Hepatocyte (in vitro differentiated cells): ENCODE results near the gene CPNE6. TPM values are rescaled to one million over a fixed set of nuclear protein-coding genes. Genes with fewer than 3 reads are reported as not detected.

Experiments used
- DNase-seq: peaks from one replicate; pipeline ENCODE4 v3.0.0-alpha.2; 2016; ENCODE audit warnings: low spot score
- H2AFZ ChIP-seq: fragments of 200-600 bp; sonication (generic); 2 replicates; pipeline ENCODE4 v1.6.0; 2016; ENCODE audit warnings: antibody characterized with exemption, mild to moderate bottlenecking
- H3K27ac ChIP-seq: fragments of 200-600 bp; sonication (generic); 2 replicates; pipeline ENCODE4 v1.5.1; 2016; ENCODE audit warnings: mild to moderate bottlenecking
- H3K27me3 ChIP-seq: fragments of 200-600 bp; sonication (generic); 2 replicates; pipeline ENCODE4 v1.6.1; 2016
- H3K36me3 ChIP-seq: fragments of 200-600 bp; sonication (generic); replicated peaks from 2 replicates; pipeline ENCODE4 v1.5.1; 2016; ENCODE audit warnings: low read depth; ENCODE audit not compliant: insufficient read depth
- H3K4me1 ChIP-seq: fragments of 200-600 bp; sonication (generic); 2 replicates; pipeline ENCODE4 v1.5.1; 2016; ENCODE audit warnings: mild to moderate bottlenecking, moderate library complexity; ENCODE audit not compliant: insufficient read depth
- H3K4me2 ChIP-seq: fragments of 200-600 bp; sonication (generic); 2 replicates; pipeline ENCODE4 v1.6.0; 2016
- H3K4me3 ChIP-seq: fragments of 200-600 bp; sonication (generic); 2 replicates; pipeline ENCODE4 v1.5.1; 2016; ENCODE audit warnings: mild to moderate bottlenecking
- H3K79me2 ChIP-seq: fragments of 200-600 bp; sonication (generic); 2 replicates; pipeline ENCODE4 v1.6.0; 2017; ENCODE audit warnings: mild to moderate bottlenecking
- H3K9me2 ChIP-seq: fragments of 200-600 bp; sonication (generic); replicated peaks from 2 replicates; pipeline ENCODE4 v1.6.0; 2017; ENCODE audit warnings: mild to moderate bottlenecking; ENCODE audit not compliant: insufficient read depth
- H3K9me3 ChIP-seq: fragments of 200-600 bp; sonication (generic); 2 replicates; pipeline ENCODE4 v1.5.1; 2016; ENCODE audit warnings: low read depth, mild to moderate bottlenecking
- H4K20me1 ChIP-seq: fragments of 200-600 bp; sonication (generic); 2 replicates; pipeline ENCODE4 v1.6.0; 2016; ENCODE audit warnings: mild to moderate bottlenecking; ENCODE audit not compliant: insufficient read depth, poor library complexity, severe bottlenecking
- CTCF ChIP-seq: fragments of 200-600 bp; sonication (generic); IDR thresholded peaks from 2 replicates; pipeline ENCODE4 v1.5.1; 2016; ENCODE audit warnings: antibody characterized with exemption, mild to moderate bottlenecking; ENCODE audit not compliant: poor library complexity
- EZH2 ChIP-seq: fragments of 200-600 bp; sonication (generic); IDR thresholded peaks from 2 replicates; pipeline ENCODE4 v1.6.1; 2016; ENCODE audit warnings: antibody characterized with exemption, mild to moderate bottlenecking, borderline replicate concordance
- EZH2phosphoT487 ChIP-seq: fragments of 200-600 bp; sonication (generic); IDR thresholded peaks from one replicate; pipeline ENCODE4 v1.6.1; 2018; ENCODE audit warnings: antibody characterized with exemption, mild to moderate bottlenecking, low read depth, moderate library complexity; ENCODE audit not compliant: unreplicated experiment, severe bottlenecking
- WGBS: methylation state at CpG from one replicate; pipeline ENCODE4 v1.1.6; 2016; ENCODE audit warnings: low lambda C conversion rate; ENCODE audit errors: missing lambda C conversion rate; 5-methylcytosine and 5-hydroxymethylcytosine counted together
- polyA plus RNA-seq: library from polyadenylated mRNA; unstranded; fragments of >200 nt; fragmentation: Nextera tagmentation; extraction: Ambion mirVana; gene quantifications from 2 replicates; pipeline ENCODE4 v1.2.1, GENCODE V29; 2016
- total RNA-seq: library from RNA; depleted of rRNA; stranded (reverse); fragments of >200 nt; gene quantifications from 2 replicates; pipeline ENCODE4 v1.2.3, GENCODE V29; 2014

The CPNE6 gene
- total and polyA plus RNA-seq, 2 experiments from 2014 or later: not detected

GRCh38 chr14:24127673-24128072 lies 56.3 kb downstream of the CPNE6 start:
- Histone ChIP-seq H3K4me2 (no peak overlapping the region), H3K36me3 (no peaks in the 10 kb centered on the region), H3K4me1 (no peaks in the 10 kb centered on the region), H3K79me2 (no peaks in the 10 kb centered on the region), H3K27ac (no peak overlapping the region), H3K4me3 (no peak overlapping the region), H2AFZ (no peak overlapping the region), H3K9me3 (no peaks in the 10 kb centered on the region), H3K9me2 (no peaks in the 10 kb centered on the region), H4K20me1 (no peaks in the 10 kb centered on the region), H3K27me3 (no peaks in the 10 kb centered on the region)
- DNase-seq: no peak
- no peak for TF ChIP-seq EZH2phosphoT487
- no peak for TF ChIP-seq CTCF
- no peak for TF ChIP-seq EZH2
- WGBS: 88% methylated on average over 2 of the region's 2 CpGs

Other genes with a start within 250 kb of the CPNE6 start
- gene DHRS4, start 117.8 kb upstream of the CPNE6 start, total RNA-seq: 26.5 and 38.3 TPM in 2 replicates
- 41.3 and 47.4 TPM in 2 replicates for gene DHRS4, start 117.8 kb upstream of the CPNE6 start, polyA plus RNA-seq
- gene DHRS4L2, start 82.6 kb upstream of the CPNE6 start, total RNA-seq: 14.6 and 15.2 TPM in 2 replicates
- 22.6 and 28.4 TPM in 2 replicates for gene DHRS4L2, start 82.6 kb upstream of the CPNE6 start, polyA plus RNA-seq
- 0.37 and 0.40 TPM in 2 replicates for gene CARMIL3, start 19.6 kb upstream of the CPNE6 start, total RNA-seq
- gene CARMIL3, start 19.6 kb upstream of the CPNE6 start, polyA plus RNA-seq: 0.46 TPM in 1 of 2 replicates, not detected in the other
- gene PCK2, start 22.7 kb downstream of the CPNE6 start, total RNA-seq: 68.7 and 76.5 TPM in 2 replicates
- gene PCK2, start 22.7 kb downstream of the CPNE6 start, polyA plus RNA-seq: 75.0 and 88.8 TPM in 2 replicates
- gene DCAF11, start 43.2 kb downstream of the CPNE6 start, total RNA-seq: 78.9 and 85.4 TPM in 2 replicates
- 50.3 and 55.6 TPM in 2 replicates for gene DCAF11, start 43.2 kb downstream of the CPNE6 start, polyA plus RNA-seq
- gene NRL, start 43.4 kb downstream of the CPNE6 start, total RNA-seq: 1.2 and 4.8 TPM in 2 replicates
- gene NRL, start 43.4 kb downstream of the CPNE6 start, polyA plus RNA-seq: 2.4 and 3.3 TPM in 2 replicates
- 0.24 and 1.0 TPM in 2 replicates for gene FITM1, start 59.1 kb downstream of the CPNE6 start, total RNA-seq
- 0.62 and 2.2 TPM in 2 replicates for gene FITM1, start 59.1 kb downstream of the CPNE6 start, polyA plus RNA-seq
- 123 and 134 TPM in 2 replicates for gene PSME1, start 64.6 kb downstream of the CPNE6 start, total RNA-seq
- 202 and 238 TPM in 2 replicates for gene PSME1, start 64.6 kb downstream of the CPNE6 start, polyA plus RNA-seq
- 13.8 TPM in 2 replicates for gene EMC9, start 70.0 kb downstream of the CPNE6 start, total RNA-seq
- 32.2 and 34.1 TPM in 2 replicates for gene EMC9, start 70.0 kb downstream of the CPNE6 start, polyA plus RNA-seq
- 62.7 and 75.5 TPM in 2 replicates for gene PSME2, start 75.0 kb downstream of the CPNE6 start, total RNA-seq
- 178 and 189 TPM in 2 replicates for gene PSME2, start 75.0 kb downstream of the CPNE6 start, polyA plus RNA-seq
- gene RNF31, start 75.9 kb downstream of the CPNE6 start, total RNA-seq: 27.8 and 35.0 TPM in 2 replicates
- gene RNF31, start 75.9 kb downstream of the CPNE6 start, polyA plus RNA-seq: 27.3 and 29.7 TPM in 2 replicates
- 33.7 and 42.7 TPM in 2 replicates for gene IRF9, start 89.7 kb downstream of the CPNE6 start, total RNA-seq
- 66.9 and 79.5 TPM in 2 replicates for gene IRF9, start 89.7 kb downstream of the CPNE6 start, polyA plus RNA-seq
- 28.5 and 44.8 TPM in 2 replicates for gene REC8, start 100.5 kb downstream of the CPNE6 start, total RNA-seq
- 170 and 193 TPM in 2 replicates for gene REC8, start 100.5 kb downstream of the CPNE6 start, polyA plus RNA-seq
- 18.7 and 19.5 TPM in 2 replicates for gene IPO4, start 117.3 kb downstream of the CPNE6 start, total RNA-seq
- 19.0 and 26.4 TPM in 2 replicates for gene IPO4, start 117.3 kb downstream of the CPNE6 start, polyA plus RNA-seq
- gene TM9SF1, start 123.9 kb downstream of the CPNE6 start, total RNA-seq: 68.1 and 75.4 TPM in 2 replicates
- gene TM9SF1, start 123.9 kb downstream of the CPNE6 start, polyA plus RNA-seq: 84.0 and 86.1 TPM in 2 replicates
- gene TSSK4, start 134.1 kb downstream of the CPNE6 start, total RNA-seq: 0.84 TPM in 1 of 2 replicates, not detected in the other
- 0.74 and 1.4 TPM in 2 replicates for gene TSSK4, start 134.1 kb downstream of the CPNE6 start, polyA plus RNA-seq
- gene CHMP4A, start 141.9 kb downstream of the CPNE6 start, total RNA-seq: 25.6 and 40.8 TPM in 2 replicates
- 73.6 and 106 TPM in 2 replicates for gene CHMP4A, start 141.9 kb downstream of the CPNE6 start, polyA plus RNA-seq
- 8.0 and 12.2 TPM in 2 replicates for gene MDP1, start 144.5 kb downstream of the CPNE6 start, total RNA-seq
- gene MDP1, start 144.5 kb downstream of the CPNE6 start, polyA plus RNA-seq: 16.1 and 20.9 TPM in 2 replicates
- gene NEDD8, start 160.8 kb downstream of the CPNE6 start, total RNA-seq: 158 and 162 TPM in 2 replicates
- 326 TPM in 2 replicates for gene NEDD8, start 160.8 kb downstream of the CPNE6 start, polyA plus RNA-seq
- gene GMPR2, start 161.4 kb downstream of the CPNE6 start, total RNA-seq: 70.2 and 83.4 TPM in 2 replicates
- 62.4 and 69.6 TPM in 2 replicates for gene GMPR2, start 161.4 kb downstream of the CPNE6 start, polyA plus RNA-seq
- gene TINF2, start 171.1 kb downstream of the CPNE6 start, total RNA-seq: 34.0 and 36.5 TPM in 2 replicates
- gene TINF2, start 171.1 kb downstream of the CPNE6 start, polyA plus RNA-seq: 39.6 and 42.5 TPM in 2 replicates
- gene TGM1, start 191.6 kb downstream of the CPNE6 start, total RNA-seq: 0.33 and 0.56 TPM in 2 replicates
- 1.5 and 1.9 TPM in 2 replicates for gene TGM1, start 191.6 kb downstream of the CPNE6 start, polyA plus RNA-seq
- 13.0 and 18.2 TPM in 2 replicates for gene RABGGTA, start 200.0 kb downstream of the CPNE6 start, total RNA-seq
- 36.0 and 52.1 TPM in 2 replicates for gene RABGGTA, start 200.0 kb downstream of the CPNE6 start, polyA plus RNA-seq
- 23.0 and 29.9 TPM in 2 replicates for gene DHRS1, start 228.2 kb downstream of the CPNE6 start, total RNA-seq
- gene DHRS1, start 228.2 kb downstream of the CPNE6 start, polyA plus RNA-seq: 39.5 and 55.9 TPM in 2 replicates
- gene NOP9, start 228.3 kb downstream of the CPNE6 start, total RNA-seq: 12.5 and 13.2 TPM in 2 replicates
- 2.4 and 3.7 TPM in 2 replicates for gene NOP9, start 228.3 kb downstream of the CPNE6 start, polyA plus RNA-seq
- gene CIDEB, start 236.4 kb downstream of the CPNE6 start, total RNA-seq: 43.0 and 56.9 TPM in 2 replicates
- gene CIDEB, start 236.4 kb downstream of the CPNE6 start, polyA plus RNA-seq: 46.3 and 59.9 TPM in 2 replicates
- 3.3 and 3.6 TPM in 2 replicates for gene LTB4R2, start 238.6 kb downstream of the CPNE6 start, total RNA-seq
- gene LTB4R2, start 238.6 kb downstream of the CPNE6 start, polyA plus RNA-seq: 0.56 and 0.92 TPM in 2 replicates
- 4.2 and 5.1 TPM in 2 replicates for gene LTB4R, start 239.9 kb downstream of the CPNE6 start, total RNA-seq
- 3.6 and 6.2 TPM in 2 replicates for gene LTB4R, start 239.9 kb downstream of the CPNE6 start, polyA plus RNA-seq